Measurements from ENCODE around the gene ZNF318. TPM values are rescaled to one million over a fixed set of nuclear protein-coding genes. Genes with fewer than 3 reads are reported as not detected.
A peak's percentile ranks its signal among the peaks of the same experiment; 100 is the strongest.

Gene ZNF318
- total and polyA plus RNA-seq, 10 of the 15 experiments (the other 5 are each of a cell fraction or from before 2014, with no cell fraction given) = 3.4 to 79.8 (median 13.7) TPM

DNA sequence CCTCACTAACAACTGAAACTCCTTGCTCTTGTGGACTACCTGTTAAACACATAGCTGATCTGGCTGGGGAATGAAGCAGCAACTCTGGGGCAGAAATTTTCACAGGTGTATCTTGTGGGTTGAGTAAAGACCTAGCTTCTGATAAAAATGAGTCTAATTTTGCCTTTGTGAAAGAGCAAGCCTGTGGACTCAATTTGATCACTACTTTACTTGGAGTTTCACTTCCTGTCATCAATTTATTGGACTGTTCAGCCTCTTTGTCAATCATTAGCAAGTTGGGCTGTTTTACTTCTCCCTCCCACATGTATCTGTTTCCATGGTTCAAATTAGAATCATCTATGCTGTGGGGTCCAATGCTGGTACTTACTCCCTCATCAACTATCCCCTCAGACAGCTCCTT, 31.2 kb downstream of the ZNF318 start (continued):
- TF ChIP-seq, protein P1, sequence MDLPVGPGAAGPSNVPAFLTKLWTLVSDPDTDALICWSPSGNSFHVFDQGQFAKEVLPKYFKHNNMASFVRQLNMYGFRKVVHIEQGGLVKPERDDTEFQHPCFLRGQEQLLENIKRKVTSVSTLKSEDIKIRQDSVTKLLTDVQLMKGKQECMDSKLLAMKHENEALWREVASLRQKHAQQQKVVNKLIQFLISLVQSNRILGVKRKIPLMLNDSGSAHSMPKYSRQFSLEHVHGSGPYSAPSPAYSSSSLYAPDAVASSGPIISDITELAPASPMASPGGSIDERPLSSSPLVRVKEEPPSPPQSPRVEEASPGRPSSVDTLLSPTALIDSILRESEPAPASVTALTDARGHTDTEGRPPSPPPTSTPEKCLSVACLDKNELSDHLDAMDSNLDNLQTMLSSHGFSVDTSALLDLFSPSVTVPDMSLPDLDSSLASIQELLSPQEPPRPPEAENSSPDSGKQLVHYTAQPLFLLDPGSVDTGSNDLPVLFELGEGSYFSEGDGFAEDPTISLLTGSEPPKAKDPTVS (IDR thresholded peaks at IDR 0.05; ENCODE audit: low read depth, low read length) = no peak
- TF ChIP-seq ZSCAN29 (IDR thresholded peaks at IDR 0.05) (no peak), MYC (IDR thresholded peaks at IDR 0.05; ENCODE audit: insufficient read depth, insufficient read length, insufficient replicate concordance, low read length, severe bottlenecking) (no peak), NR2F1 (conservative IDR thresholded peaks at IDR 0.05) (no peak), STAT3 (IDR thresholded peaks at IDR 0.05; ENCODE audit: low read depth, low read length) (no peak), E4F1 (IDR thresholded peaks at IDR 0.05; ENCODE audit: borderline replicate concordance, partially characterized antibody) (no peak), RUNX3 (IDR thresholded peaks at IDR 0.05; ENCODE audit: low read length) (0 out of 2 replicates have a peak, but pooled peaks have one; percentile 21), CEBPZ (IDR thresholded peaks at IDR 0.05; ENCODE audit: low read depth, low read length) (no peak)
